ENCODE results near the gene PHKB. TPM values are rescaled to one million over a fixed set of nuclear protein-coding genes. Genes with fewer than 3 reads are reported as not detected.
A peak's percentile ranks its signal among the peaks of the same experiment; 100 is the strongest.

PHKB gene
- total and polyA plus RNA-seq, 5 donors = 20.2 to 68.0 (median 63.0) TPM

- Histone ChIP-seq H3K9me3 (ENCODE audit: control insufficient read depth, low read length) (no peaks in the 10 kb centered on the region), H3K4me1 (ENCODE audit: control insufficient read depth, insufficient read depth, low read length) (no peaks in the 10 kb centered on the region), H3K27me3 (ENCODE audit: control insufficient read depth, insufficient read depth) (no peaks in the 10 kb centered on the region), H3K27ac (ENCODE audit: low read length) (no peak overlapping the region), H3K4me3 (ENCODE audit: low read length) (no peak overlapping the region)
- intact Hi-C loops (cut with DNase I) = no loop called here
- 86% methylated on average over 2 of the region's 2 CpGs for WGBS
- no peak for DNase-seq
- no peak for ATAC-seq
Measured at GRCh38 chr16:47506800-47507199, 45.7 kb downstream of the PHKB start.

GRCh38 chr16:47507701-47508100, 46.6 kb downstream of the PHKB start:
- DNase-seq (no peak), ATAC-seq (no peak)
- Histone ChIP-seq H3K27ac (ENCODE audit: low read length) (no peak overlapping the region), H3K27me3 (ENCODE audit: control insufficient read depth, insufficient read depth) (no peaks in the 10 kb centered on the region), H3K9me3 (ENCODE audit: control insufficient read depth, low read length) (no peaks in the 10 kb centered on the region), H3K4me1 (ENCODE audit: control insufficient read depth, insufficient read depth, low read length) (no peaks in the 10 kb centered on the region), H3K4me3 (ENCODE audit: low read length) (no peak overlapping the region)
- WGBS = 54% methylated on average over 1 of the region's 1 CpG
- intact Hi-C loops (cut with DNase I) = no loop called here

GRCh38 chr16:47511882-47512281, 50.8 kb downstream of the PHKB start:
- DNase-seq (no peak), ATAC-seq (no peak)
- intact Hi-C loops (cut with DNase I) = no loop called here
- no peaks in the 10 kb centered on the region for H3K27me3 ChIP-seq (ENCODE audit: control insufficient read depth, insufficient read depth)
- H3K27ac ChIP-seq (ENCODE audit: low read length) = no peak overlapping the region
- no peaks in the 10 kb centered on the region for H3K4me1 ChIP-seq (ENCODE audit: control insufficient read depth, insufficient read depth, low read length)
- no peaks in the 10 kb centered on the region for H3K9me3 ChIP-seq (ENCODE audit: control insufficient read depth, low read length)
- WGBS = 96% methylated on average over 4 of the region's 4 CpGs
- H3K4me3 ChIP-seq (ENCODE audit: low read length) = no peak overlapping the region

GRCh38 chr16:47519037-47519436, 57.9 kb downstream of the PHKB start:
- Histone ChIP-seq H3K27ac (ENCODE audit: low read length) (peak overlapping the region; percentile 17), H3K27me3 (ENCODE audit: control insufficient read depth, insufficient read depth) (no peaks in the 10 kb centered on the region), H3K4me1 (ENCODE audit: control insufficient read depth, insufficient read depth, low read length) (peaks cover 2% of the 10 kb centered on the region), H3K4me3 (ENCODE audit: low read length) (no peak overlapping the region), H3K9me3 (ENCODE audit: control insufficient read depth, low read length) (no peaks in the 10 kb centered on the region)
- intact Hi-C loops (cut with DNase I) = no loop called here
- no peak for ATAC-seq
- no peak for DNase-seq

GRCh38 chr16:47519546-47519945, 58.4 kb downstream of the PHKB start:
- Histone ChIP-seq H3K27ac (ENCODE audit: low read length) (peak overlapping the region; percentile 17), H3K9me3 (ENCODE audit: control insufficient read depth, low read length) (no peaks in the 10 kb centered on the region), H3K27me3 (ENCODE audit: control insufficient read depth, insufficient read depth) (no peaks in the 10 kb centered on the region), H3K4me3 (ENCODE audit: low read length) (no peak overlapping the region), H3K4me1 (ENCODE audit: control insufficient read depth, insufficient read depth, low read length) (peaks cover 2% of the 10 kb centered on the region)
- DNase-seq (no peak), ATAC-seq (peak in 1 of 2 donors; percentile 45)
- intact Hi-C loops (cut with DNase I) = no loop called here
- WGBS = 46% methylated on average over 3 of the region's 3 CpGs

- H3K4me3 ChIP-seq (ENCODE audit: low read length) = no peak overlapping the region
- intact Hi-C loops (cut with DNase I) = no loop called here
- H3K4me1 ChIP-seq (ENCODE audit: control insufficient read depth, insufficient read depth, low read length) = peaks cover 2% of the 10 kb centered on the region
- H3K27ac ChIP-seq (ENCODE audit: low read length) = no peak overlapping the region
- no peaks in the 10 kb centered on the region for H3K27me3 ChIP-seq (ENCODE audit: control insufficient read depth, insufficient read depth)
- ATAC-seq (peak; percentile 57 to 64), DNase-seq (no peak)
- H3K9me3 ChIP-seq (ENCODE audit: control insufficient read depth, low read length) = no peaks in the 10 kb centered on the region
- 42% methylated on average over 2 of the region's 2 CpGs for WGBS
Measured at GRCh38 chr16:47519996-47520679, 59.0 kb downstream of the PHKB start.

GRCh38 chr16:47523342-47524006, 62.3 kb downstream of the PHKB start:
- H3K4me3 ChIP-seq (ENCODE audit: low read length) = no peak overlapping the region
- no peaks in the 10 kb centered on the region for H3K27me3 ChIP-seq (ENCODE audit: control insufficient read depth, insufficient read depth)
- DNase-seq (no peak), ATAC-seq (no peak)
- intact Hi-C loops (cut with DNase I) = no loop called here
- H3K9me3 ChIP-seq (ENCODE audit: control insufficient read depth, low read length) = no peaks in the 10 kb centered on the region
- WGBS = 80% methylated on average over 2 of the region's 2 CpGs
- H3K4me1 ChIP-seq (ENCODE audit: control insufficient read depth, insufficient read depth, low read length) = peaks cover 2% of the 10 kb centered on the region
- no peak overlapping the region for H3K27ac ChIP-seq (ENCODE audit: low read length)

- no peak overlapping the region for H3K4me3 ChIP-seq (ENCODE audit: low read length)
- DNase-seq (no peak), ATAC-seq (no peak)
- intact Hi-C loops (cut with DNase I) = no loop called here
- H3K4me1 ChIP-seq (ENCODE audit: control insufficient read depth, insufficient read depth, low read length) = peaks cover 2% of the 10 kb centered on the region
- no peaks in the 10 kb centered on the region for H3K27me3 ChIP-seq (ENCODE audit: control insufficient read depth, insufficient read depth)
- H3K27ac ChIP-seq (ENCODE audit: low read length) = no peak overlapping the region
- no peaks in the 10 kb centered on the region for H3K9me3 ChIP-seq (ENCODE audit: control insufficient read depth, low read length)
- 65% methylated on average over 5 of the region's 5 CpGs for WGBS
Measured at GRCh38 chr16:47524007-47524405, 62.9 kb downstream of the PHKB start.

GRCh38 chr16:47528431-47528830, 67.3 kb downstream of the PHKB start:
- Histone ChIP-seq H3K4me3 (ENCODE audit: low read length) (no peak overlapping the region), H3K27ac (ENCODE audit: low read length) (no peak overlapping the region), H3K27me3 (ENCODE audit: control insufficient read depth, insufficient read depth) (no peaks in the 10 kb centered on the region), H3K9me3 (ENCODE audit: control insufficient read depth, low read length) (no peaks in the 10 kb centered on the region), H3K4me1 (ENCODE audit: control insufficient read depth, insufficient read depth, low read length) (no peaks in the 10 kb centered on the region)
- intact Hi-C loops (cut with DNase I) = no loop called here
- no peak for DNase-seq
- 95% methylated on average over 4 of the region's 4 CpGs for WGBS
- ATAC-seq = no peak

GRCh38 chr16:47533744-47534292, 72.7 kb downstream of the PHKB start:
- H3K9me3 ChIP-seq (ENCODE audit: control insufficient read depth, low read length) = no peaks in the 10 kb centered on the region
- H3K27ac ChIP-seq (ENCODE audit: low read length) = no peak overlapping the region
- no peaks in the 10 kb centered on the region for H3K27me3 ChIP-seq (ENCODE audit: control insufficient read depth, insufficient read depth)
- 99% methylated on average over 8 of the region's 8 CpGs for WGBS
- no peaks in the 10 kb centered on the region for H3K4me1 ChIP-seq (ENCODE audit: control insufficient read depth, insufficient read depth, low read length)
- H3K4me3 ChIP-seq (ENCODE audit: low read length) = no peak overlapping the region
- DNase-seq (no peak), ATAC-seq (no peak)
- intact Hi-C loops (cut with DNase I) = no loop called here

GRCh38 chr16:47538472-47538871, 77.3 kb downstream of the PHKB start:
- ATAC-seq (no peak), DNase-seq (no peak)
- H3K4me1 ChIP-seq (ENCODE audit: control insufficient read depth, insufficient read depth, low read length) = no peaks in the 10 kb centered on the region
- no peaks in the 10 kb centered on the region for H3K27me3 ChIP-seq (ENCODE audit: control insufficient read depth, insufficient read depth)
- H3K27ac ChIP-seq (ENCODE audit: low read length) = no peak overlapping the region
- intact Hi-C loops (cut with DNase I) = no loop called here
- no peaks in the 10 kb centered on the region for H3K9me3 ChIP-seq (ENCODE audit: control insufficient read depth, low read length)
- 70% methylated on average over 1 of the region's 1 CpG for WGBS
- no peak overlapping the region for H3K4me3 ChIP-seq (ENCODE audit: low read length)
